Ovary (tissue), 3 donors: Measurements from ENCODE around the gene COPS6.

Experiments
- CTCF ChIP-seq, 3 donors: fragments of 450-650 bp in 2 of 3; fragments of 200-600 bp in 1 of 3; IDR thresholded peaks; one replicate each; pipeline versions ENCODE4 v1.5.1 to v1.8.0; 2016 to 2022; ENCODE audit warnings: antibody characterized with exemption in 3 of 3, mild to moderate bottlenecking in 1 of 3
- EP300 ChIP-seq: sonication (generic); formaldehyde crosslinking; IDR thresholded peaks from one replicate; pipeline ENCODE4 v1.6.1; 2017; ENCODE audit warnings: antibody characterized with exemption
- POLR2A ChIP-seq: fragments of 450-650 bp; IDR thresholded peaks from one replicate; pipeline ENCODE4 v1.6.1; 2017; ENCODE audit warnings: antibody characterized with exemption, mild to moderate bottlenecking, moderate library complexity
- donor health status: DM: no; HTN: no; CAD: no.

GRCh38 chr7:100089458-100090196 lies 858 bp downstream of the COPS6 start:
- TF ChIP-seq CTCF (IDR thresholded peaks at IDR 0.05) (no peak), EP300 (no peak), POLR2A (no peak)
